HFF-Myc (cell line): ENCODE data around the gene FAM170B.

Experiments
- DNase-seq: peaks from one replicate; pipeline ENCODE4 v3.0.0-alpha.2; 2011; ENCODE audit warnings: low read depth; ENCODE audit errors: extremely low read depth
- H3K4me3 ChIP-seq: replicated peaks from 2 replicates; pipeline ENCODE4 v1.5.1; 2011; ENCODE audit warnings: low read depth, mild to moderate bottlenecking, control low read depth, low read length
- TF ChIP-seq, protein P1 (sequence below): IDR thresholded peaks from 2 replicates; pipeline ENCODE4 v1.5.1; 2012; ENCODE audit warnings: mild to moderate bottlenecking, low read depth, low read length, control low read depth; ENCODE audit errors: missing control alignments

Gene FAM170B

DNA sequence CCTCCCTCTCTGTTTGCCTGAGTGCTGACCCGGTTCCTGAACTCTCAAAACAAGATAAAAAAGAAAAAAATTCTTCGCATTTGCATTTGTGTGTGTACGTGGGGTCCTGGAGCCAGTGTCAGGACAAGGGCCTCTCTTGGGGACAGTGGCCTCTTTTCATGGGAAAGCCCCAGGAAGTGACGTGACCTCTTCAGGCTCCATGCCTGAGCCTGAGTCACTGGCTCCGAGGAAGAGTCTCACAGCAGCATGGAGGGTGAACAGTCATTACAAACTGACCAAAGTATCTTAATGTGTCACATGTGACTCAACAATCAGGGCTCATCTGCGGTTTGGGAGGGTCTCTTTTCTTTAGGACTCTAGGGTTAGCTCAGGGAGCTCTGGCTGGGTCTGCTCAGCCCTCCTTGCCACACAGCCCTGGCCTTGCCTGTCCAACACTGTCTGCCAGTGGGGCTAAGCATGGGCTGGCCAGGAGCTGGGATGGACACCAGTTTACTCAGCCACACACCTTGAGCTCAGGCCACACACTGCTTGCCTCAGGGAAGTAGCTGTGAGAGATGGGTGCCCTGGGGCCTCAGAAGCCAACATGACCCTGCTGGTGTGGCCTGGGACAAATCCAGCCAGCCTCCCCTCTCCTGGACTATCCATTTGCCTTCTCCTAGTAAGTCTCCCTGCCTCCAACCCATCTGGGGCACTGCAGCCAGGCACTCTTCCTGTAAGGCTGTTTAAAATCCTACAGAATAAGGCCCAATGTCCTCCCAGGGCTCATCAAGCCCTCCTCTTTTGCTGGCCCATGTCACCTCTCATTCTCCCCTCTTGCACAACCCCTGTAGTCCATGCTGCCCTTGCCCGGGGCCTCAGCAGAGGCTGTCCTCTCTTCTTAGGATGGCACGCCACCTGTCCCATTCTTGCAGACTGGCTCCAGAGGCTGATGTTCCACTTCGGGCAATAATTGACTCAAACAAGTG is 43.9 kb upstream of the FAM170B start:
- no peak overlapping the region for H3K4me3 ChIP-seq
- DNase-seq = peak; percentile 52
- TF ChIP-seq, protein P1, sequence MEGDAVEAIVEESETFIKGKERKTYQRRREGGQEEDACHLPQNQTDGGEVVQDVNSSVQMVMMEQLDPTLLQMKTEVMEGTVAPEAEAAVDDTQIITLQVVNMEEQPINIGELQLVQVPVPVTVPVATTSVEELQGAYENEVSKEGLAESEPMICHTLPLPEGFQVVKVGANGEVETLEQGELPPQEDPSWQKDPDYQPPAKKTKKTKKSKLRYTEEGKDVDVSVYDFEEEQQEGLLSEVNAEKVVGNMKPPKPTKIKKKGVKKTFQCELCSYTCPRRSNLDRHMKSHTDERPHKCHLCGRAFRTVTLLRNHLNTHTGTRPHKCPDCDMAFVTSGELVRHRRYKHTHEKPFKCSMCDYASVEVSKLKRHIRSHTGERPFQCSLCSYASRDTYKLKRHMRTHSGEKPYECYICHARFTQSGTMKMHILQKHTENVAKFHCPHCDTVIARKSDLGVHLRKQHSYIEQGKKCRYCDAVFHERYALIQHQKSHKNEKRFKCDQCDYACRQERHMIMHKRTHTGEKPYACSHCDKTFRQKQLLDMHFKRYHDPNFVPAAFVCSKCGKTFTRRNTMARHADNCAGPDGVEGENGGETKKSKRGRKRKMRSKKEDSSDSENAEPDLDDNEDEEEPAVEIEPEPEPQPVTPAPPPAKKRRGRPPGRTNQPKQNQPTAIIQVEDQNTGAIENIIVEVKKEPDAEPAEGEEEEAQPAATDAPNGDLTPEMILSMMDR = no peak

DNA sequence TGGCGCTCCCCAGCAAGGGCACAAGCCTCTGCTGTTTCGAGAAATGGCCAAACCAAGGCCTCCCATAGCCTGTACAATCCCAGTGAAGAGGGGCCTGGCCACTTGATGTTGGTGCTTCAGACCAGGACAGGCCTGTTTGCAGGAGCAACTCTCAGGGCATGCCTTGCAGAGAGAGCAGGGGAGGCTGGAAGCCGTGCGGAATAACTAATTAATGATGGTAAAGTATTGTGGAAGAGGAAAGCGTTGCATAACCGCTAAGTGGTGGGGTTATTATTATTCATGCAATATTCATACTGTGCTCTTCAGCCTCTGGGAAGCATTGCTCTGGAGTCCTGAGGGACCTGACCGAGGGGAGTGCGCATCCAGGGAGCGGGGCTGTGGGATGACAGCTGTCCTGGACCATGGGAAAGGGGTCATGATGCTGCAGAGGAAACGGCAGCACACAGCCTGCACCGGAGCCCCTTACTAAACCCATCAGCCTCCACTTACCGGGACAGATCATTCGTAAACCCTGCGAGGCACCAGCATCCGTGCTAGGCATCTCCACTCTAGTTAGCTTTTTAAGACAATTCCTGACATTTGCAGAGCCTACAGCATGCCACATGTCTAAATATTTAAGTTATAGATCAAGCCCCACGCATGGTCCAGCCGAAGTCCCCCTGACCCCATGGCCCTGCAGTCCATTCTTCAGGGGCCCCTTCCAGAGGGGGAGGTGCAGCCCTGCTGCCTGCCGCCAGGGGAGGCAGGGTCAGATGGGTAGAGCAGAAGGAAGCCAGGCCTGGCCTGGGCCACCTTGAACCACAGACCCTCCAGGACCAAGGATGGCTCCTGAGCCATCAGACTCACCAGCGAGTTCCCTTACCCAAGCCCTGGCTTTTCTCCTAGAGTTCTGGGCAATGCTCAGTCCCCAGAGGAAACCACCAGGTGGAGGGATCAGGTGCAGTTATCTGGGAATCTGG is 42.8 kb upstream of the FAM170B start:
- no peak for DNase-seq
- TF ChIP-seq, protein P1 = no peak
- no peak overlapping the region for H3K4me3 ChIP-seq

DNA sequence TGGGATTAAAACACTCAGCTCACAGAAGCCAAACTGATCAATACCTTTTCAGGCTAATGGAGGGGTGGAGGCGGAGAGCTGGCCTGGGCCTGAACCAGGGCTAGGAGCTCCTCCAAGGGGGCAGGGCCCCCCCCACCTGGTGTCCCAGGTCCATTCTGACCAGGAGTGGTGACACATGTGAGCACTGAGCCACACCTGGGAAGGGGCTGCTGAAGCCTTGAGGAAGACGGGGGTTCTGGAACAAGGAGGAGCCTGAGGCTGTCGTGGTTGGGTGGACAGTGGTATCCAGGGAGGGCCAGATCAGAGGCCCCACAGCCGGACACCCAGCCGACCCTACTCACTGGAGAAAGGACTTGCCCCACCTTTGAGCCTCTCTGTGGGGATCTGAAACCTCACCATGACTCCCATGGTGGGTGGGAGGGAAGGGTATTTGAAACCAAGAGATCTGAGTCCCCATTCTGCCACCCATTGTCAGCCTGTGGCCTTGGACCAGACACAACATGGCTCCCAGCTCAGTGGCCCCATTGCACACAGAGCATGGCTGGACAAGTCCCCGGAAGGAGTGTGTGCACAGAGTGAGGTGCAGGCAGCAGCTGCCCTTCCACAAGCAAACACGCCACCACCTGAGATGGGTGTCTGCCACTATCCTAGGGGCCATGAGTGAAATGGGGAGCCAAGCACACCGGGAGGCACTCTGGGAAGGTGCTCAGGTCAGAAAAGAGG is 41.9 kb upstream of the FAM170B start:
- DNase-seq = no peak
- TF ChIP-seq, protein P1 = no peak
- H3K4me3 ChIP-seq = no peak overlapping the region

DNA sequence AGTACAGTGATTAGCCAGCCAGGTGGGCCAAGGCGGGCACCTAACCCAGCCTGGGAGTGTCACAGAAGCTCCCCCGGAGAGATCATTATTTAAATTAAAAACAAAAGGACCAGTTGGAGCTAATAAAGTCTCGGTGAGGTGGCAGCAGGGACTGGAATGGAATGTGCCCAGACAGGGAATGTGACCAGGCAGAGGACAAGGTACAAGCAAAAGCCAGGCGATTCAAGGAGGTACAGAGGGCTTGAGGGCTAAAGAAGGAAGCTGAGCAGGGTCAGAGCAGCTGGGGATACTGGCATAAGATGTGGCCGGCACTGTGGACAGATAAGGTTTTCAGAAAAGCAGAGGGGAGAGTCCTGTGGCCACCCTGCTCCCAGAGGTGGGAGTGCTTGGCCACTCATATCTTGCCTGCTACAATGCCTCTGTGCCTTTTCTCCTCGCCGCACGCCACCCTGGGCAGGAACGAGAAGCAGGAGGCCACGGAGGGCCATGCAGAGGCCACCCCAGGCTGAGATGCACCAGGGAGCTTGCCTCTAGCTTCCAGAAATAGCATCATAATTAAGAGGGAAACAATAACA is 41.2 kb upstream of the FAM170B start:
- TF ChIP-seq, protein P1 = no peak
- no peak for DNase-seq
- H3K4me3 ChIP-seq = no peak overlapping the region

DNA sequence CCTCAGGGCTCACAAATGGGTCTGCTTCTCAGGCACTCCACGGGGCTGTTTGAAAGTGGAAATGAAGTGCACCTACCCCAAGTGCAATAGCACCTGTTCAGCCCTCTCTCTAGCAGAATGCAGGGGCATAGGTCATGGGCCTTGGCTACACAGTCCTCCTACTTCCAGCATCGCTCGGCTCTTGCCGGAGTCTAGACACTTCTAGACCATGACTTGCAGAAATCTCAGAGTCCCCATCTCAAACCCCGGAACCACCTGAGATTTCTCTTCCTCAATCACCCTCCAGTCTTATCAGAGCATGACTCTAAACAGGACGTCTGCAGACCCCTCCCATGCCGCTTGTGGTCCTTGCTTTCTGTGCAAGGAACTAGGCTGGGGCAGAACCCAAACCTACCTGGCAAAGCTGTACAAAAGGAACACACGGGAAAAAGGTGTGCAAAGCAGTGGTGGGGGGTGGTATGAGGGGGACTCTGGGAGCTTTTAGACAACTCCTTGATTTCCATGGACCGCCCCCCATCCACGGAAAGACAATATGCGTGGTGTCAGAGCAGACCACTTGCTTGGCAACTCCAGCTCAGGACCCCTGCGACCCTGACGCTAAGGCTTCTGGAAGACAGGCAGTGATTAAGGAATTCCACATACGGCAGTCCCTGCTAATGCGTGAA is 40.6 kb upstream of the FAM170B start:
- TF ChIP-seq, protein P1 = no peak
- DNase-seq = no peak
- no peak overlapping the region for H3K4me3 ChIP-seq
